Osteocyte (in vitro differentiated cells): ENCODE data around the gene CD2AP. TPM values are rescaled to one million over a fixed set of nuclear protein-coding genes. Genes with fewer than 3 reads are reported as not detected.

Experiments used
- DNase-seq: peaks from one replicate; pipeline ENCODE4 v3.0.0; 2021; ENCODE audit warnings: mixed read lengths; ENCODE audit not compliant: unreplicated experiment; ENCODE audit errors: extremely low spot score
- H3K27ac Mint-ChIP-seq: one replicate; pipeline ENCODE4 v1.8.0; 2021; ENCODE audit warnings: mild to moderate bottlenecking, mixed read lengths; ENCODE audit not compliant: unreplicated experiment
- H3K27me3 Mint-ChIP-seq: one replicate; pipeline ENCODE4 v1.8.0; 2021; ENCODE audit warnings: mixed read lengths; ENCODE audit not compliant: unreplicated experiment
- H3K36me3 Mint-ChIP-seq: one replicate; pipeline ENCODE4 v1.8.0; 2021; ENCODE audit warnings: mixed read lengths; ENCODE audit not compliant: unreplicated experiment
- H3K4me1 Mint-ChIP-seq: one replicate; pipeline ENCODE4 v1.8.0; 2021; ENCODE audit warnings: mixed read lengths; ENCODE audit not compliant: unreplicated experiment
- H3K4me3 Mint-ChIP-seq: one replicate; pipeline ENCODE4 v1.8.0; 2021; ENCODE audit warnings: mild to moderate bottlenecking, moderate library complexity, mixed read lengths; ENCODE audit not compliant: unreplicated experiment
- H3K9me3 Mint-ChIP-seq: one replicate; pipeline ENCODE4 v1.8.0; 2021; ENCODE audit warnings: mixed read lengths; ENCODE audit not compliant: unreplicated experiment
- CTCF ChIP-seq: fragments of 200-600 bp; sonication (generic); IDR thresholded peaks from 2 replicates; pipeline ENCODE4 v1.5.0; 2021; ENCODE audit warnings: antibody characterized with exemption, mild to moderate bottlenecking, moderate library complexity
- total RNA-seq: library from RNA; stranded (reverse); gene quantifications from 2 replicates; pipeline ENCODE4 v1.2.1, GENCODE V29; 2021

Gene CD2AP
- total RNA-seq, 1 donor from 2014 or later = 18.1 TPM

- peaks cover 16% of the 10 kb centered on the region for H3K4me1 Mint-ChIP-seq
- H3K36me3 Mint-ChIP-seq = no peaks in the 10 kb centered on the region
- H3K4me3 Mint-ChIP-seq = peak overlapping the region; percentile 19
- H3K27ac Mint-ChIP-seq = peak overlapping the region; percentile 23
- no peak for DNase-seq
- H3K9me3 Mint-ChIP-seq = no peaks in the 10 kb centered on the region
- TF ChIP-seq CTCF = no peak
- H3K27me3 Mint-ChIP-seq = no peaks in the 10 kb centered on the region
Measured at GRCh38 chr6:47669684-47670513, 192.3 kb downstream of the CD2AP start.

DNA sequence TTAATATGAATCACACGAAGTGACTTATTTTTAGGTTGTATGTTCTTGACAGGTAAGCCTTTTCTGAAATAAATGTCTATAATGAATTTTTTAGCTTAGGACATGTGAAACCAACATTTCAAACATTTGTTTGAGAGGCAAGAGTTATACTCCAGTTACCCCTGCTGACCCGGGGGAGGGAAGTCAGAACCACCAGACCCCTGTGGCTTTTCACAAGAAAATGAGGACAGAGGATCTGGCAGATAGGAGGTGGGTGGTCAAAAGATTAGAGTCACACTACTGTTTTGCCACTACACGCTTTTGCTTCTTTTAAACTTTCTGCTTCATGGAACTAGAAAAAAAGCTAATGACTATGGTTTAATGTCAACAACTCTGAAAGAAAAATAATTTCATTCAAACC, 193.3 kb downstream of the CD2AP start:
- TF ChIP-seq CTCF = no peak
- Mint-ChIP-seq H3K27me3 (no peaks in the 10 kb centered on the region), H3K4me3 (no peak overlapping the region), H3K9me3 (no peaks in the 10 kb centered on the region), H3K36me3 (no peaks in the 10 kb centered on the region), H3K4me1 (peaks cover 16% of the 10 kb centered on the region), H3K27ac (no peak overlapping the region)
- DNase-seq = no peak

DNA sequence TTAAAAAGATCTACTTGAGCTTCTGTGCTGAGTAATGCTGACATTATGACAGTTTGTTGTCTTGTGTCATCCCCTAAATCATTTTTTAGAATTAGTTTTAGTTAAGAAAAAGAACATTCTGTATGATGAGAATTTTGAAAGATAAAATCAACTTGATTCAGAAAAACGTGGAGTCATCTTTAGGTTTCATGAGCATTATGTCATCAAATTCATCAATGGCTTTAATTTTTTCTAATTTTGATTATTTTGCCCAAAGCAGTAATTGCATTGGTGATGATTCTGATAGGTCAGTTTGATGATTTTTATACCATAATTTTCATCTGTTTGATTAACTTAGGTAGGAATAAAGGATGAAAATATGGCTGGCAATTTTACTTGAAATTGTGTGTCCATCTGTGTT, 194.2 kb downstream of the CD2AP start:
- H3K27me3 Mint-ChIP-seq = peaks cover 3% of the 10 kb centered on the region
- TF ChIP-seq CTCF = no peak
- no peaks in the 10 kb centered on the region for H3K36me3 Mint-ChIP-seq
- no peak overlapping the region for H3K27ac Mint-ChIP-seq
- H3K9me3 Mint-ChIP-seq = no peaks in the 10 kb centered on the region
- H3K4me3 Mint-ChIP-seq = no peak overlapping the region
- DNase-seq = no peak
- peaks cover 16% of the 10 kb centered on the region for H3K4me1 Mint-ChIP-seq

GRCh38 chr6:47672816-47673215, 195.2 kb downstream of the CD2AP start:
- Mint-ChIP-seq H3K36me3 (no peaks in the 10 kb centered on the region), H3K27ac (no peak overlapping the region), H3K27me3 (peaks cover 3% of the 10 kb centered on the region), H3K4me3 (no peak overlapping the region), H3K4me1 (peaks cover 16% of the 10 kb centered on the region), H3K9me3 (no peaks in the 10 kb centered on the region)
- TF ChIP-seq CTCF = no peak
- DNase-seq = no peak

- H3K36me3 Mint-ChIP-seq = no peaks in the 10 kb centered on the region
- no peak overlapping the region for H3K27ac Mint-ChIP-seq
- no peaks in the 10 kb centered on the region for H3K9me3 Mint-ChIP-seq
- peaks cover 3% of the 10 kb centered on the region for H3K27me3 Mint-ChIP-seq
- DNase-seq = no peak
- TF ChIP-seq CTCF = no peak
- peaks cover 11% of the 10 kb centered on the region for H3K4me1 Mint-ChIP-seq
- H3K4me3 Mint-ChIP-seq = no peak overlapping the region
Measured at GRCh38 chr6:47674673-47675072, 197.1 kb downstream of the CD2AP start.

Other genes starting within 250 kb of the CD2AP start
- gene TNFRSF21, start 167.9 kb upstream of the CD2AP start, total RNA-seq = 2.3 and 2.5 TPM in 2 replicates
- not detected in 2 replicates for gene ADGRF4, start 220.8 kb downstream of the CD2AP start, total RNA-seq